HG03378 (cell line): Measurements from ENCODE around the gene ACSL6.

ENCODE experiments used
- ATAC-seq: cut with Tn5 transposase; IDR thresholded peaks from one replicate; pipeline ENCODE4 v1.9.1; 2021; ENCODE audit warnings: mild to moderate bottlenecking, moderate library complexity; ENCODE audit not compliant: unreplicated experiment

Gene ACSL6

GRCh38 chr5:132001647-132002561 is 9.6 kb downstream of the ACSL6 start:
- ATAC-seq = no peak

GRCh38 chr5:132000677-132001453 is 10.6 kb downstream of the ACSL6 start:
- ATAC-seq = no peak

DNA sequence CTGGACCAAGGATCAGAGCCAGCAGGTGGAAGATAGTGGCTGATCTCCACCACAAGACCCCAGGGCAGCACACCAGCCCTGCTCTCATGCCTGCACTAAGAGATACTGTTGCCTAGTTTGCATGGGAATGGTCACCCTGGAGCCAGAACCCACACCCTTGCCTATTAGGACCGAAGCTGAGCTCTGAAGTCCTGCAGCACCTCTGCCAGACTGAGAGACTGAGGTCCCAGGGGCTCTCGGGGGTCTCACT is 11.3 kb downstream of the ACSL6 start:
- ATAC-seq = no peak

DNA sequence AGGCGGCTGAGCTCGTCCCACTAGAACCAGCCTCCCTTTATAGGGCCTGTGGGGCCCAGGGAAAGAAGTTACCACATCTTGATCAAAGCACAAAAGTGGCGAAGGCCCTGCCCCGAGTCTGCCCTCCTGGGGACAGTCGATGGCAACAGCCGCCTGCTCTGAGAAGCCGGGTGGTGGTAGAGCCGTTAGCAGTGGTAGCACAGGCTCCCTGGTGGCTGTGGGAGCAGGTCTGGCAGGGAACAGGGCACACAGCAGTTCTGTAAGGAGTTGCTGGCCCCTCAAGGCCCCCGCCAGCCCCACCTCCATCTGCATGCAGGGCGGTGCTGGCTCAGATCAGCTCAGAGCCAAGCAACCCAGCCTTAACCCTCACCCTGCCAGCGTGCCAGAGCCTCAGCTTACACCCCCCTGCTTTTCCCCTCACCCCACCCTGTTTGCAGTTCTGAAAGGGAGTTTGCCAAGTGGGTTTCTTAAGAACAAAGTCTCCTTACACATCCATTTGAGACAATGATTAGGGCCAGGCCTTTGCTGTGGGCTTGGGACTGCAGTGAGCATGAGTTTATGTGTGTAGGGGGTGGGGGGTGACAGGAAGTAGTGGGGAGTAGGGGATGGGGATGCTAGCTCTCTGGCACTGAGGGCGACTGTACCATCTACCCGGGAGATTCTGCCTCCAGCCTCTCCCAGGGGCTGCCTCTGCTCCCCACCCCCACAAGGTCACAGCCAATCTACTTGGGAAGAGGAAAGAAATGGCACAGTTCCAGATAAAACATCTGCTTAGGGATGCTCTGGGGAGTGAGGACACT is 11.8 kb downstream of the ACSL6 start:
- no peak for ATAC-seq

GRCh38 chr5:131999041-131999440 is 12.4 kb downstream of the ACSL6 start:
- no peak for ATAC-seq

GRCh38 chr5:131998431-131999040 is 12.9 kb downstream of the ACSL6 start:
- ATAC-seq = no peak

GRCh38 chr5:131997727-131998117 is 13.7 kb downstream of the ACSL6 start:
- ATAC-seq = no peak

GRCh38 chr5:131997026-131997726 is 14.3 kb downstream of the ACSL6 start:
- ATAC-seq = no peak

DNA sequence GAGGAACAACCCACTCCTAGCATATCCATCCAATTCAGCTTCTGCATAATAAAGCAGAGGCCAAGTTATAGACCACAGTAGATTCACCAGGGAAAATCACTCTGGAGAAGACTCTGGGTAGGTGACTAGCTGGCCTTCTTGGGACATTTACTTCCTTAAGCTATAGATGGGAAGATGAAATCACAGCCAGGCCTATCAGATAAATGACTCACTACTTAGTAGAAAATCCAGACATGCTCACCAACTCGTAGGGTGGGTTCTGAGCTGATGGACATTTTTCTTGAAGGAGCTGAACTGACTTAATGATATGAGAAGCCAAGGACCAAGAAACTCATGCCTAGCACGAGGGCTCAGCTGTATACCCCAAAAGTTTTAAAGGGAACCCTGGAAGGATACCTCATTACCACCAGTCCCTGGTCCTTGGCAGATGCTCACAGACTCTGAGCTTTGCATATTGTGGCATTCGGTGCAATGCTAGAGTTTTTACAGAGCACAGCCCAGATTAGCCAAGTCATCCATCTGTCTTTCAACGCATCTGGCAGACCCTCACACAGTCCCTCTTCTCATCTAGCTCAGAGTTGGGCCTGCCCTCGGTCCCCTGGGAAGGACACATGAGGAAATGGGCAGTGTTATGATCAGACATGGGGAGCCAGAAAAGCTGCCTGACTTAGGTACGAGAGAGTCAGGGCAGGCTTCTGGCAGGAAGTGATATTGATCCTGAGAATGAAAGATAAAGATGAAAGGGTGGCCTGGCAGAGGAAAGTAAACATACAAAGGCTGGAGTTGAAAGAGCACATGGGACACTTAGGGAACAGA is 15.0 kb downstream of the ACSL6 start:
- ATAC-seq = no peak

- no peak for ATAC-seq
These were observed 16.8 kb downstream of the ACSL6 start for GRCh38 chr5:131994533-131995226.

DNA sequence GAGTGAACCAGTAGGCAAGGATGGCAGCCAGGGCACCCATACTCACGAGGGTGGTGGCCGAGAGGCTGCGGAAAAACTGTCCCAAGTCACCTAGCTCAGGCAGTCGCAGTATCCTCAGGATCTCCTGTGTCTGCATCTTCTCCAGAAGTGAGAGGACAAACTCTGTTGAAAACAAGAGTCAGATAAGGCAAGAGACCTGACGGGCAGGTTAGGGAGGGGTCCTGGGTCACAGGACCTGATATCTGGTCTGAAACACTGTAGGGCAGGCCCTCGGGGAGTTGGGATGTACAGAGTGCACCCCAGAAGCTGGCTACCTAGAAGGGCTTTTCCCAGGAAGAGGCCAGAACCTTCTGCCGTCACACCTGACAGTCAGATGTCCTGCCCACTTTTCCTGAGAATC is 17.4 kb downstream of the ACSL6 start:
- no peak for ATAC-seq

DNA sequence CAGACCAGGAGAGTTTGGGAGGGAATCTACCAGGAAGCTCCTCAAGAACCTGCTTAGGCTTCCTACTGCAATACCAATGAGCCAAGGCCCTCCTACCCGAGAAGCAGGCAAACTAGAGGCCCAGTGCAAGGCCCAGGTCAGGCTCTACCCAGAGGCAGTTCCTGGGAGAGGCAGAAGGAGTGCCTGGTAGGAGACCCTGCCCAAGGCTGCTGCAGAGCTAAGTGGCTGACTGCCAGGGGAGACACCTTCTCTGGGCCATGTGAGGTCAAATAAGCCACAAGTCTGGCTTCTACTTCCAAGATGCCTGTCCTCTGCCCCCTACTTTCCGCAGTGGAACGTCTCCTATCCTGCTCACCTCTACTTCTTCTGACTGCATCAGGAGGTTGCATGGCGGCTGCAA is 17.8 kb downstream of the ACSL6 start:
- no peak for ATAC-seq

GRCh38 chr5:131992370-131992769 is 19.1 kb downstream of the ACSL6 start:
- no peak for ATAC-seq

GRCh38 chr5:131991593-131992324 is 19.7 kb downstream of the ACSL6 start:
- no peak for ATAC-seq

GRCh38 chr5:131990716-131991115 is 20.7 kb downstream of the ACSL6 start:
- no peak for ATAC-seq

GRCh38 chr5:131988601-131989000 is 22.9 kb downstream of the ACSL6 start:
- ATAC-seq = no peak

DNA sequence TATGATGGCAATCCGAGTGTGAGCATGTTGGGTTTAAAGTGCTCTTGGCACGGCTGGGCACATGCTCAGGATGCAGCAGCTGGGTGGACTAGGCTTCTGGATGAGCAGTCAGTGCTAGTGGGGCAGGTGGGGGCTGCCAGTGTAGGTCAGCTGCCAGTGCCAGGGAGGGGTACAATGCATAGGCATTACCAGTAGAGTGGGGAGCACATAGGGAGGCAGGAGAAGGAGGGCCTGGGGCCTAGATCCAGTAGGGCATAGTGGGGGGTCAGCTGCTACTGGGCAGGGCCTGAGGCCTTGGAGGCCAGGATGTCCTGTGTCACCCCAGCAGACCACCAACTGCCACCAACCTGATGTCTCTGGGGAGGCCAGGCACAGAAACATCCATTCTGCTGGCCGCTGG is 24.2 kb downstream of the ACSL6 start:
- no peak for ATAC-seq

DNA sequence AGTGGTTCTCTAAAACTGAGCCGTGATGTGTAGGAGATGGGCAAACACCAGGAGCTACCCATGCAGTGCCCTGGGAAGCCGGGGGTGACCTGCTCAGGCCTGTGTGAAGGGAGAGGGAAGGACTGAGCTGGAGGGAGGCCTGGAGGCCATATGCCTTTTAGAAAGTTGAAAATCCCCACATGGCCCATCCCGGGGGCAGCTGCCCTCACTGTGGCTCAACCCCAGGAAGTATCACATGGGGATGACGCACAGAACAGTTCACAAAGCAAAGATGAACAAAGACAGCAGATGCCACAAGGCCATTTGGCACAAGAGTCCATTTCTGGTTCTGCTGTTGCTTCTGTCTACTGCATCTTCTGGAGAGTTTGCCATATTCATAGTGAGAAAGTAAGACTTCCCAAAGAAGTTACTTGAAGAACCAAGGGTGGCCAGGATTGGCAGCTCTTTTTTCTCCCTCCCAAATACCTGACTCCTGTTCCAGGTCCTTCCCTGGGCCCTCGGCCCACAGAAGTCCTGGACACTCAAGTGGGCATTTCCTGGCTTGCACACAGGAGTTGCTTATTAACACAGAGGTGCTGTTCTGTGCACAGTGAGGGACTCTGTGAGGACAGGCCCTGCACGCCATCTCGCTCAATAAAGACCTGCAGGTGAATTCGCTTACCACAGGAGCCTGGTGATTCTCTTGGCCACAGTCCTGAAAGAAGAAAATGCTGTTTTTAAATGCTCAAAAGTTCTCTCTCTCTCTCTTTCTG is 25.1 kb downstream of the ACSL6 start:
- ATAC-seq = no peak
